ENCODE results near the gene GALNS.
A peak's percentile ranks its signal among the peaks of the same experiment; 100 is the strongest.

Gene GALNS

GRCh38 chr16:88855736-88856121 lies 1.0 kb downstream of the GALNS start:
- ChIA-PET CTCF (interaction anchor here (1.6 kb wide), 1 partner anchor 43 kb away, joined by 6 read pairs; no protein-coding TSS in a partner anchor), POLR2A (no interaction called here)
- peak overlapping the region; percentile 70 for H3K4me3 ChIP-seq (ENCODE audit: low read depth, low read length)
- TF ChIP-seq CTCF (IDR thresholded peaks at IDR 0.05; ENCODE audit: insufficient read depth, low read length, missing control alignments), result no peak
- DNase-seq (ENCODE audit: low read depth, low spot score), result no peak

- TF ChIP-seq CTCF (IDR thresholded peaks at IDR 0.05; ENCODE audit: insufficient read depth, low read length, missing control alignments), result no peak
- H3K4me3 ChIP-seq (ENCODE audit: low read depth, low read length), result no peak overlapping the region
- CTCF ChIA-PET, result interaction anchor here (1.6 kb wide), 1 partner anchor 43 kb away, joined by 6 read pairs; no protein-coding TSS in a partner anchor
- POLR2A ChIA-PET, result interaction anchor here (1.3 kb wide), 1 partner anchor 22 kb away, joined by 4 read pairs; no protein-coding TSS in a partner anchor
- DNase-seq (ENCODE audit: low read depth, low spot score), result no peak
Measured at GRCh38 chr16:88855176-88855575, 1.6 kb downstream of the GALNS start.

- DNase-seq (ENCODE audit: low read depth, low spot score), result no peak
- TF ChIP-seq CTCF (IDR thresholded peaks at IDR 0.05; ENCODE audit: insufficient read depth, low read length, missing control alignments), result no peak
- no peak overlapping the region for H3K4me3 ChIP-seq (ENCODE audit: low read depth, low read length)
- ChIA-PET POLR2A (interaction anchor here (1.3 kb wide), 1 partner anchor 21 kb away, joined by 4 read pairs; no protein-coding TSS in a partner anchor), CTCF (no interaction called here)
Measured at GRCh38 chr16:88854306-88855111, 2.2 kb downstream of the GALNS start.

GRCh38 chr16:88853325-88853941 lies 3.3 kb downstream of the GALNS start:
- TF ChIP-seq CTCF (IDR thresholded peaks at IDR 0.05; ENCODE audit: insufficient read depth, low read length, missing control alignments), result no peak
- POLR2A ChIA-PET, result no interaction called here
- CTCF ChIA-PET, result no interaction called here
- H3K4me3 ChIP-seq (ENCODE audit: low read depth, low read length), result no peak overlapping the region
- DNase-seq (ENCODE audit: low read depth, low spot score), result no peak

- DNase-seq (ENCODE audit: low read depth, low spot score), result no peak
- TF ChIP-seq CTCF (IDR thresholded peaks at IDR 0.05; ENCODE audit: insufficient read depth, low read length, missing control alignments), result no peak
- ChIA-PET POLR2A (no interaction called here), CTCF (no interaction called here)
- no peak overlapping the region for H3K4me3 ChIP-seq (ENCODE audit: low read depth, low read length)
Measured at GRCh38 chr16:88851616-88852015, 5.1 kb downstream of the GALNS start.

GRCh38 chr16:88850531-88851199 lies 6.1 kb downstream of the GALNS start:
- DNase-seq (ENCODE audit: low read depth, low spot score), result no peak
- CTCF ChIA-PET, result no interaction called here
- TF ChIP-seq CTCF (IDR thresholded peaks at IDR 0.05; ENCODE audit: insufficient read depth, low read length, missing control alignments), result no peak
- H3K4me3 ChIP-seq (ENCODE audit: low read depth, low read length), result no peak overlapping the region
- POLR2A ChIA-PET, result no interaction called here
